Muscle of leg (tissue), 16 donors: ENCODE results near the gene DHRS9. TPM values are rescaled to one million over a fixed set of nuclear protein-coding genes. Genes with fewer than 3 reads are reported as not detected.

Experiments used
- DNase-seq: peaks from one replicate; pipeline ENCODE4 v3.0.0; 2013
- H3K27ac ChIP-seq: one replicate; pipeline ENCODE4 v1.5.1; 2013; ENCODE audit warnings: mild to moderate bottlenecking, low read length, control low read depth
- H3K27me3 ChIP-seq: one replicate; pipeline ENCODE4 v1.6.1; 2013; ENCODE audit warnings: low read length; ENCODE audit not compliant: control insufficient read depth, insufficient read depth
- H3K36me3 ChIP-seq: one replicate; pipeline ENCODE4 v1.6.1; 2013; ENCODE audit warnings: low read length; ENCODE audit not compliant: control insufficient read depth, insufficient read depth
- H3K4me1 ChIP-seq: one replicate; pipeline ENCODE4 v1.6.1; 2013; ENCODE audit warnings: low read length; ENCODE audit not compliant: control insufficient read depth, insufficient read depth
- H3K4me3 ChIP-seq: one replicate; pipeline ENCODE4 v1.5.1; 2013; ENCODE audit warnings: low read length, control low read depth
- H3K9me3 ChIP-seq: replicated peaks from 2 replicates; pipeline ENCODE4 v1.6.1; 2013; ENCODE audit warnings: low read depth, low read length; ENCODE audit not compliant: control insufficient read depth
- WGBS: methylation state at CpG from one replicate; pipeline ENCODE4 v1.1.5; 2013; ENCODE audit warnings: missing lambda C conversion rate; ENCODE audit not compliant: insufficient coverage; 5-methylcytosine and 5-hydroxymethylcytosine counted together
- long read RNA-seq, 11 donors: transcript quantifications; one replicate each; lab custom pipeline, GENCODE V29; 2026
- polyA plus RNA-seq, 8 donors: library from polyadenylated mRNA; unstranded; fragments of 120-200 nt; gene quantifications; one replicate each; pipeline versions ENCODE4 v1.2.1 to v1.2.3, GENCODE V29; 2013; ENCODE audit warnings: inconsistent platforms in 1 of 8, low replicate concordance in 1 of 8; ENCODE audit not compliant: insufficient read length in 8 of 8, insufficient read depth in 1 of 8
- total RNA-seq: library from RNA; stranded (reverse); fragments of 120-200 nt; gene quantifications from one replicate; pipeline ENCODE4 v1.2.4, GENCODE V29; 2013

Gene DHRS9
- total RNA-seq: 0.31 TPM
- under 1 TPM; 0.19 to 0.72 (median 0.35) TPM for polyA plus RNA-seq
- long read RNA-seq, donor 1: 0 reads
- long read RNA-seq, donor 2: 0 reads
- long read RNA-seq, donor 3: 0 reads
- long read RNA-seq, donor 4, partial matches to known transcripts: 0 of 1 reads
- long read RNA-seq, donor 4, other reads (novel, unspliced or antisense): 0 of 1 reads
- long read RNA-seq, donor 5: 0 reads
- long read RNA-seq, donor 6: 0 reads
- long read RNA-seq, donor 7, partial matches to known transcripts: 0 of 1 reads
- long read RNA-seq, donor 7, other reads (novel, unspliced or antisense): 0 of 1 reads
- long read RNA-seq, donor 8: 0 reads
- long read RNA-seq, donor 9: 0 reads
- long read RNA-seq, donor 10: 0 reads
- long read RNA-seq, donor 11: 0 reads

DNA sequence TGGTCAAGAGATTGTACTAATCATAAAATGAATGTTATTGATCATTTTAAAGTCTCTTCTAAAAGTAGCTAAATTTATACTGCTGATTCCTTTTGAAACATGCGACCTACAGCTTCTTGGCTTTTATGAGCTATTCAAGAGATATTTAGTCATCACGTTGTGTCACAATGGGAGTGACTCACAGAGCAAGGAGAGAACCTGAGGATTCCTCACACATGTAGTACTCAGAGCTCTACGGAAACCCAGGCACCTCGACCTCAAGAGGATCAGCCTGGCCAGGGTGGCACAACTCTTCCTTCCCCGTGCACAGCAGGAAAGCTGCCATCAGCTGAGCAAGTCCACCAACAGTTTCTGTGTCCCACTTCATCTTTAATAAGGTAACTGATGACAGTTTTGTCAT, at the start of gene DHRS9:
Gene DHRS9 (plus strand): TSS at position 223 of the 400 bp plus-strand sequence. CDS start 12,019 bp downstream, outside the sequence.
- Histone ChIP-seq H3K27me3 (no peaks in the 10 kb centered on the region), H3K4me3 (no peak within 1 kb of the TSS), H3K36me3 (no peaks in the 10 kb centered on the region), H3K27ac (no peak within 1 kb of the TSS), H3K9me3 (no peaks in the 10 kb centered on the region), H3K4me1 (no peaks in the 10 kb centered on the region)
- WGBS: 43% methylated on average over 3 of the region's 5 CpGs
- DNase-seq: no peak

DNA sequence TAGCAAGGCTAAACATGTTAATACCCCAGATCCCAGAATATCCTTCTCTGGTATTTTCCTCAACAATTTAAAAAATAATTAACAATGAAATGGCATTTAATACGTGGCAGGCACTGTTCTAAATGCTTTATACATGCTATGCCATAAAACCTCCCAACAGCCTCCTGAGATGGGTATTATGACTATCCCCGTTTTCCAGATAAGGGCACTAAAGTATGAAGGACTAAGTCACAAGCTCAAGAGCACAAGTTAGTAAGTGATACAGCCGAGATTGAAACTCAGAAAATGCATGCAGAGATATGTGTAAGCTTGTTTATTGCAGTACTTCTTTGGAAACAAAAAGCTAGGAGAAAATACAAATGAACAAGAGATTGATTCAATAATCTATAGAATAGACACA, 46.2 kb upstream of the DHRS9 start:
- Histone ChIP-seq H3K27ac (no peak overlapping the region), H3K4me1 (no peaks in the 10 kb centered on the region), H3K36me3 (no peaks in the 10 kb centered on the region), H3K9me3 (no peaks in the 10 kb centered on the region), H3K27me3 (no peaks in the 10 kb centered on the region), H3K4me3 (no peak overlapping the region)
- WGBS: no CpG with 5 or more reads among the region's 3 CpGs
- DNase-seq: no peak

DNA sequence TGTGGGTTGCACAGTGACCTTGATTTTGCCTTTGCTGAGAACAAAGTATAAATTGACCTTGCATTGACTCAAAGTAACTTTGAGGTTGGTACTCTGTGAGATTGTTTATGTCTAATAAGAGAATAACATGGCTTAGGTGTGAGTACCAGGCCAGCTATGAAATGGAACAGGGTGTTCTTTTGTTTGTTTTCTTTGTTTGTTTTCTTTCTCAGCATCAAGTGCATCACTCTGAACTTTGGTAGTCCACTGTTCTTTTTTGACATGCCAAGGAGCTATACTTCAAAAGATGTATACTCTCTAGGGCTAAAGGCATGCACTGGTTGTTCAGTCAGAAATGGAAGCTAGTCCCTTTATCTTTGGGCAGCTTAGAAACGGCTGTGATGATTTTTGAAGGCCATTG, 43.3 kb upstream of the DHRS9 start:
- H3K4me1 ChIP-seq: no peaks in the 10 kb centered on the region
- WGBS: no CpG with 5 or more reads among the region's 1 CpG
- no peak overlapping the region for H3K4me3 ChIP-seq
- no peak overlapping the region for H3K27ac ChIP-seq
- no peak for DNase-seq
- no peaks in the 10 kb centered on the region for H3K36me3 ChIP-seq
- no peaks in the 10 kb centered on the region for H3K27me3 ChIP-seq
- H3K9me3 ChIP-seq: no peaks in the 10 kb centered on the region

DNA sequence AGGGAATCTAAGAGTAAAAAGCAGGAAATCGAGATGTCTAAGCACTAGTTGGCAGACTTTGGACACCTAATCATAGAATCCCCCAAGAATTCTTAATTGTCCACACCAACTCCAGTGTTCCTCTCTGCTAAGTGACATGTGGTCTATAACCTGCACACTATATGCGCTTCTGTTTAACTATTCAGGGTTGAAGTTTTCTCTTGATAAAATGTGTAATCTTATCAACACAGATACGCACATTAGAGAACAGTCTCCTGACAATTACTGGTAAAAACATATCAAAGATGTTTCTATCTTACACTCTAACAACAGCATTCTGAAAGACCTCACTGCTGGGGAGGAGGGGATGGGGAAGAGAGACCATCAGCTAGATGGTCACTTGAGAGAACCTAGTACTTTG, 42.1 kb upstream of the DHRS9 start:
- no CpG with 5 or more reads among the region's 3 CpGs for WGBS
- Histone ChIP-seq H3K27ac (no peak overlapping the region), H3K36me3 (no peaks in the 10 kb centered on the region), H3K9me3 (no peaks in the 10 kb centered on the region), H3K27me3 (no peaks in the 10 kb centered on the region), H3K4me3 (no peak overlapping the region), H3K4me1 (no peaks in the 10 kb centered on the region)
- DNase-seq: no peak

DNA sequence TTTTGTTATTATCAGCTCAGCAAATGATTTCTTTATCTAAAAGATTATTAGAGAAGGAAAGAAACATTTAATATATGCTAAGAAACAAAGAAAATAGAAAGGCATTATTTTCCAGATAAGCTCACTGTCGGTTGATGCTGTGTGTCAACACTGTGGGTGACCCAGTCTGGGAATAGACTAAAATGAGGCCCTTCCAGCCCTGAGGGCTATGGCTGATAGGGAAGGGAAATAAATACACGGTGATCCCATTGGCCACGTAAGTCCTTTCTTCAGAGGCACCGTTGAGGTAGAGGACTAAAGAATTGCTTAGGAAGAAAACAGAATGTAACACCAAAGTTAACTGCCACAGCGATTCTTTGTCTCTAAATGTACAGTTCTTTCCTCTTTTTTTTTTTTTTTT, 40.0 kb upstream of the DHRS9 start:
- Histone ChIP-seq H3K36me3 (no peaks in the 10 kb centered on the region), H3K27me3 (no peaks in the 10 kb centered on the region), H3K4me1 (no peaks in the 10 kb centered on the region), H3K27ac (no peak overlapping the region), H3K9me3 (no peaks in the 10 kb centered on the region), H3K4me3 (no peak overlapping the region)
- WGBS: 100% methylated on average over 2 of the region's 5 CpGs
- DNase-seq: no peak

DNA sequence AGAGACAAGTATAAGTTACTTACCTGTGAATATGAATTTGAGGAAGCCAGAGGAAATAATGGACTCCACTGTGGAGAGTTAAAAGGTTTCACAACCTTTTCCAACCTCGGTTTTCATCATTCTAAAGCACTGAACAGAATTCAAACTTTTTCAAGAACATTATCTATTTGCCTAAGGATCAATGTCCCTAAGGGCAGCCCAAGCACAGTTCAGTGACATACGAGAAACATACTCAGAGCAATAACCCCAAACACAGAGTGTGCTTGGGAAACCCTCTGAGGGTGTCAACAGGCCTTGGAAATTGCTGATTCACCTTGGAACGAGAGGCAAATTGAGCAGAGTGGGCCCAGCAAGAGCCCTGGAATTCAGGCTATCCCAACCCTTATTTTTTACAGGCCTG, 38.2 kb upstream of the DHRS9 start, which contains the start of gene ABCB11:
Gene ABCB11 (minus strand): TSS at position 123 of the 400 bp plus-strand sequence. CDS start 13,199 bp downstream, outside the sequence.
- Histone ChIP-seq H3K4me1 (no peaks in the 10 kb centered on the region), H3K9me3 (no peaks in the 10 kb centered on the region), H3K4me3 (no peak within 1 kb of the TSS), H3K27me3 (no peaks in the 10 kb centered on the region), H3K36me3 (no peaks in the 10 kb centered on the region), H3K27ac (no peak within 1 kb of the TSS)
- DNase-seq: no peak
- WGBS: no CpG with 5 or more reads among the region's 3 CpGs

DNA sequence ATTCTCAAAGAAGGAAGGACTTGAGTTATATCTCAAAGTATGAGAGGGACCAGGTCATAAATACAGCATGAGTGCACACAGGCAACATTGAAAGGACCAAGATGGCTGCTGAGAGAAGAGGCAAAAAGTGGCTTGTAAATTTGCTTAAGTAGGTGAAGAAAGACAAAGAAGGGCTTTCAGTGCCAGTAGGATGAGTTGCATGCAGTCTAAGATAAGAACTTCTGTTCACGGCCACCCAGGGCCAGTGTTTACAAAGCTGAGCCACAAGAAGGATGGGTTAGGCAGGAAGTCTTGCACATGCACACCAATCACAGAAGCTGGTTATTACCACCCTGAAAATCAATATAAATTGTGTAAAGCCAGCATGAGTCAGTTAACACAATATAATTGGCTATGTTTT, 35.1 kb upstream of the DHRS9 start:
- no peaks in the 10 kb centered on the region for H3K36me3 ChIP-seq
- no peak overlapping the region for H3K4me3 ChIP-seq
- no peaks in the 10 kb centered on the region for H3K27me3 ChIP-seq
- no peaks in the 10 kb centered on the region for H3K9me3 ChIP-seq
- DNase-seq: no peak
- H3K4me1 ChIP-seq: no peaks in the 10 kb centered on the region
- no peak overlapping the region for H3K27ac ChIP-seq
- 38% methylated on average over 1 of the region's 1 CpG for WGBS

DNA sequence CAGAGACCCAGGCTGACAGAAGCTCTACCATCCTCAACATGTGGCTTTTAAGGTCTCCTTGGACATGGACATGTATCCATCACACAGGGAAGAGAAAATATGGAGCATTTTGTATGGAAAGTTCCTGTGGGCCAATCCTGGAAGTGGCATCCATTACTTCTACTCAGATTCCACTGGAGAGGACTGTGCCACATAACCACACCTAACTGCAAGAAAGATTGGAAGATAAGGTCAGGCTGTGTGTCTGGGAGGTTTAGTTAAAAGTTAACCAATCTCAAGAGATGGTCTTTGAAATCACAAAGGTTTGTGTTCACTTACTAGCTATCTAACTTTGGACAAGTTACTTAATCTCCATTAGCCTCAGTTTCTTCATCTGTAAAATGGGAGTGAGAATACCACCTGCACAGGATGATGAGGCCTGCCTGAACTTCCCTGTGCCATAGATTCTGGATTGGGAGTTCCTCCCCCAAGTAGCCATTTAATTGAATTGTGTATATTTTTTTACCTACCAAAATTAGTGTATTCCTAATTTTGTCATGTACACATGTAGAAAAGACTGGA, 34.3 kb upstream of the DHRS9 start:
- Histone ChIP-seq H3K9me3 (no peaks in the 10 kb centered on the region), H3K27me3 (no peaks in the 10 kb centered on the region), H3K36me3 (no peaks in the 10 kb centered on the region), H3K4me3 (no peak overlapping the region), H3K27ac (no peak overlapping the region), H3K4me1 (no peaks in the 10 kb centered on the region)
- DNase-seq: no peak

DNA sequence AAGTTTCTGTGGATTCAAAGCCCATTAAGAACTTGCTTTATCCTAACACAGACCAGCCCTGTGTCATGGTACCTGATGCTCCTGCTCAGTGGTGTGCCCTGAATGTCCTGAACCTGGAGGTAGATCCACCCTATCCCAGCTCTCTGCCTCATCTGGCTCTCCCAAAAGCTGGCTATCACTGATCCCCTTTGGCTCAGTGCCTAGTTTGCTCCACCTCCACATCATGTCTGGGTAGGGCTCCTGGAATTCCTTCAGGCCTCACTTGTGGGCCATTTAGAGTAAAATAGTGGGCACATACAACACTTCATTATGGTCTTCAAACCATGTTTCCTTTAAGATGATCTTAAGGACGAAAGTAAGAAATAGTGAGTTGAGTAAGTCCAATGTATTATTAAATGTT, 33.5 kb upstream of the DHRS9 start:
- no CpG with 5 or more reads among the region's 1 CpG for WGBS
- H3K27ac ChIP-seq: no peak overlapping the region
- no peaks in the 10 kb centered on the region for H3K4me1 ChIP-seq
- no peaks in the 10 kb centered on the region for H3K27me3 ChIP-seq
- H3K36me3 ChIP-seq: no peaks in the 10 kb centered on the region
- no peaks in the 10 kb centered on the region for H3K9me3 ChIP-seq
- H3K4me3 ChIP-seq: no peak overlapping the region
- DNase-seq: no peak

DNA sequence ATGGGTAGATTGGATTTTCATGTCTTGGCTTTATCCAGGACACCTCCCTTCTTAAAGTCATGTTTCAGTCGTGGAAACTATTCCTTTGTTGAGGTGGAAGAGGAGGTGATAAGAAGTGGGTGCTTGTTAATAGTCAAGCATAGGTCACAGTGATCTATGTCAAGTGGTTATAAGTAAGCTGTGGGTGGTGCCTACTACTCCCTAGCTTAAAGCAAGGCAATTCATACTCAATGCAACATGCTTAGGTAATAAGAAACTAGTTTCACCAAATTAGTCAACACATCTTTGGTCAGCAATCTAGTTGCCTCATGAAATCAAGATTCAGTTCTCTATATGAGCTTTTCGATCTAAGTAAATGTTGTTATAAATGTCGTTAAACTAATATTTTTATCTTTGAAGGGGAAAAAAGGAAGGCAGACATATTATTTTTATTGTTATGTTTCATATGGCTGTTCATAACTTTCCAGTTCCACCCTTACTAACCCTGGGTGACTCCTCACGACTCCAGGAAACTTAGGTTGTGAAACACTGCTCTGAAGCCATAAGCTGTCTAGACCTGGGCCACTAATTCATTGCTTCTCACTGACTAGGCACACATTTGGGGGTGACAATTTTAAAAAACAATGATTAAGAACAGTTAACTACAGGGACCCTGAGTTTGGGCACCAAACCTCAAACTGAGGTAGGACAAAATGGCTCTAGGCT, 32.5 kb upstream of the DHRS9 start:
- 67% methylated on average over 1 of the region's 4 CpGs for WGBS
- no peak overlapping the region for H3K27ac ChIP-seq

More for the DNA sequence above, 32.5 kb upstream of the DHRS9 start:
- no peak overlapping the region for H3K4me3 ChIP-seq
- no peaks in the 10 kb centered on the region for H3K27me3 ChIP-seq
- no peaks in the 10 kb centered on the region for H3K4me1 ChIP-seq
- H3K36me3 ChIP-seq: no peaks in the 10 kb centered on the region
- no peak for DNase-seq
- no peaks in the 10 kb centered on the region for H3K9me3 ChIP-seq
